HepG2 (cell line): ENCODE results near the gene CREB1. TPM values are rescaled to one million over a fixed set of nuclear protein-coding genes. Genes with fewer than 3 reads are reported as not detected.
A peak's percentile ranks its signal among the peaks of the same experiment; 100 is the strongest.

ENCODE experiments used
- AGO1 ChIP-seq: fragments of 200-400 bp; formaldehyde crosslinking; IDR thresholded peaks from 2 replicates; pipeline ENCODE4 v1.6.1; 2017; ENCODE audit warnings: mild to moderate bottlenecking, low read depth, low read length, moderate library complexity; ENCODE audit not compliant: poor library complexity, severe bottlenecking
- FOXK2 ChIP-seq: fragments of 450-650 bp; IDR thresholded peaks from 2 replicates; pipeline ENCODE4 v1.6.1; 2016
- HHEX ChIP-seq: IDR thresholded peaks from 2 replicates; pipeline ENCODE4 v1.6.1; 2016; ENCODE audit warnings: control low read depth
- HIVEP1 ChIP-seq: sonication (generic); formaldehyde crosslinking; IDR thresholded peaks from 2 replicates; pipeline ENCODE4 v1.4.0; 2020; ENCODE audit warnings: mild to moderate bottlenecking, missing genetic modification reagents
- HMGA1 ChIP-seq: sonication (generic); formaldehyde crosslinking; conservative IDR thresholded peaks from 2 replicates; pipeline ENCODE4 v1.4.0; 2020; ENCODE audit warnings: missing genetic modification reagents
- HNF4A ChIP-seq: sonication (generic); formaldehyde crosslinking; IDR thresholded peaks from 2 replicates; pipeline ENCODE4 v1.4.0; 2020; ENCODE audit warnings: missing genetic modification reagents
- HOXD1 ChIP-seq: sonication (generic); formaldehyde crosslinking; IDR thresholded peaks from 2 replicates; pipeline ENCODE4 v1.5.0; 2020; ENCODE audit warnings: missing genetic modification reagents
- KDM4B ChIP-seq: sonication (generic); formaldehyde crosslinking; IDR thresholded peaks from 2 replicates; pipeline ENCODE4 v1.4.0; 2020; ENCODE audit warnings: missing genetic modification reagents
- KLF6 ChIP-seq: IDR thresholded peaks from 2 replicates; pipeline ENCODE4 v1.8.0; 2016; ENCODE audit warnings: missing biosample characterization, missing genetic modification reagents
- NFKB2 ChIP-seq: sonication (generic); formaldehyde crosslinking; IDR thresholded peaks from 2 replicates; pipeline ENCODE4 v1.4.0; 2020; ENCODE audit warnings: missing genetic modification reagents, borderline replicate concordance
- PRPF4 ChIP-seq: fragments of 200-400 bp; formaldehyde crosslinking; IDR thresholded peaks from 2 replicates; pipeline ENCODE4 v1.6.1; 2016; ENCODE audit warnings: low read length, low read depth; ENCODE audit not compliant: poor library complexity, severe bottlenecking
- SMAD3 ChIP-seq: sonication (generic); formaldehyde crosslinking; IDR thresholded peaks from 2 replicates; pipeline ENCODE4 v1.4.0; 2020; ENCODE audit warnings: missing genetic modification reagents
- TEAD2 ChIP-seq: sonication (generic); formaldehyde crosslinking; IDR thresholded peaks from 2 replicates; pipeline ENCODE4 v1.9.0; 2021; ENCODE audit warnings: missing genetic modification reagents
- ZMAT3 ChIP-seq: sonication (generic); formaldehyde crosslinking; conservative IDR thresholded peaks from 2 replicates; pipeline ENCODE4 v1.7.0; 2021; ENCODE audit warnings: missing genetic modification reagents
- ZMYM4 ChIP-seq: sonication (generic); formaldehyde crosslinking; IDR thresholded peaks from 2 replicates; pipeline ENCODE4 v1.8.1; 2023; ENCODE audit warnings: mild to moderate bottlenecking, missing genetic modification reagents
- ZNF282 ChIP-seq: fragments of 450-650 bp; IDR thresholded peaks from 2 replicates; pipeline ENCODE4 v1.6.1; 2018; ENCODE audit not compliant: partially characterized antibody
- ZNF329 ChIP-seq: sonication (generic); formaldehyde crosslinking; IDR thresholded peaks from 2 replicates; pipeline ENCODE4 v1.9.0; 2021; ENCODE audit warnings: low read depth, mild to moderate bottlenecking, missing genetic modification reagents
- ZNF543 ChIP-seq: sonication (generic); formaldehyde crosslinking; IDR thresholded peaks from 2 replicates; pipeline ENCODE4 v1.4.0; 2020; ENCODE audit warnings: mild to moderate bottlenecking, missing genetic modification reagents
- polyA plus RNA-seq, 8 experiments: library from polyadenylated mRNA; depleted of rRNA in 3 of 8; stranded (reverse) in 7 of 8; unstranded in 1 of 8; fragments of >200 nt; fragmentation: Illumina TruSeq in 4 of 8; extraction: Trizol in 4 of 8; gene quantifications; 2 replicates each; pipeline versions ENCODE4 v1.2.1 to v1.2.3, GENCODE V29; 2011 to 2016; ENCODE audit warnings: low read depth in 4 of 8, missing spikeins in 1 of 8, mixed read lengths in 1 of 8; ENCODE audit not compliant: insufficient read depth in 1 of 8
- total RNA-seq, 5 experiments: library from RNA; depleted of rRNA; stranded (reverse); fragments of >200 nt; fragmentation: Illumina TruSeq; extraction: Trizol; gene quantifications; 2 replicates each; pipeline ENCODE4 v1.2.3, GENCODE V29; 2016; ENCODE audit warnings: low read depth in 1 of 5
- TF ChIP-seq, protein P1 (sequence below): sonication (generic); formaldehyde crosslinking; IDR thresholded peaks from 2 replicates; pipeline ENCODE4 v1.4.0; 2020; ENCODE audit warnings: missing genetic modification reagents
- TF ChIP-seq, protein P2 (sequence below): sonication (generic); formaldehyde crosslinking; IDR thresholded peaks from 2 replicates; pipeline ENCODE4 v1.9.0; 2021; ENCODE audit warnings: missing genetic modification reagents, borderline replicate concordance
- TF ChIP-seq, protein P3 (sequence below), 2 experiments: sonication (generic) in 1 of 2; formaldehyde crosslinking in 1 of 2; IDR thresholded peaks; 2 replicates each; pipeline versions ENCODE4 v1.4.0 to v1.6.1; 2018 to 2020; ENCODE audit warnings: missing genetic modification reagents in 2 of 2, borderline replicate concordance in 1 of 2, low read depth in 1 of 2, mild to moderate bottlenecking in 1 of 2, missing biosample characterization in 1 of 2

CREB1 gene
- total and polyA plus RNA-seq, 2 of the 13 experiments (the other 11 are each of a cell fraction or from before 2014, with no cell fraction given): 51.8 to 51.9 TPM

DNA sequence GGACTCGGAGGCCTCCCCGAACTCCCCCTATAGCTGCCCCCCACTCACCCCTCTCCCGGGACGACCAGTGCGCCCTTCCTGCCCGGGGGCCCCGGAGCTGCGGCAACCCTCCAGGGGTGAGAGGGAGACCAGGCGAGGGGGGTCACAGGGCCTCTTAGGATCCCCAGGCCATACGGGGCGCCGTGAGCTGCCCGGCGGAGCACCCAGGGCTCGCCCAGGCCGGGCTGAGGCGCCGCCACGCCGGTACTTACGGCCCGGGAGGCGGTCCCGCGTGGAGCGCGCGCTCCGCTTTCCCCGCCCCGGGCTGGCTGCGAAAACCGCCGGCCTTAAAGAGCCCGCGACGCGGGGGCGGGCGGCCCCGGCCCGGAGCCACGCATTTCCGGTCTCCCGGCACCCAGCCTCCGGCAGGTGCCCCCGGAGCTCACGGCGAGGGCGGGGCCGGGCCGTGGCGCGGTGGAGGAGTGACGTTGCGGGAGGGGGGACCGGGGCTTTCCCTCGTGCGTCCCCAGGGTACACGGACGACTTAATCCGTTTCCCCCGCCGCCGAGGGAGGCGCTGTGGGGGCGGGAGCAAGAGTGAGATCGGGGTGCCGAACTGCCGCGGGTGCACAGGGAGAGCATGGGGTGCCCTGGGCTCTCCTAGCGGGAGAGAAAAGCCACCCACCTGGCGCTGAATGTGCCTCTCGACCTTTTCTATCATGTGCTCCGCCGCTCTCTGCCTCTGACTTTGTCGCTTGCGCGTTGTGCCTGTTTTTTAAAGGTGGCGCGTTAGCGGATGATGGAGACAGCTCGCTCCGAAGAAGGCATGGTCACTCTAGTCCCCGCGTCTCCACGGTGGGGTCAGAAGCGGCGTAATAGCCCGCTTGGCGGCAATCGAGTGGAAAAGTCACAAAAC, 95.5 kb downstream of the CREB1 start, which contains the start of gene METTL21A (continued):
- TF ChIP-seq, protein P1, sequence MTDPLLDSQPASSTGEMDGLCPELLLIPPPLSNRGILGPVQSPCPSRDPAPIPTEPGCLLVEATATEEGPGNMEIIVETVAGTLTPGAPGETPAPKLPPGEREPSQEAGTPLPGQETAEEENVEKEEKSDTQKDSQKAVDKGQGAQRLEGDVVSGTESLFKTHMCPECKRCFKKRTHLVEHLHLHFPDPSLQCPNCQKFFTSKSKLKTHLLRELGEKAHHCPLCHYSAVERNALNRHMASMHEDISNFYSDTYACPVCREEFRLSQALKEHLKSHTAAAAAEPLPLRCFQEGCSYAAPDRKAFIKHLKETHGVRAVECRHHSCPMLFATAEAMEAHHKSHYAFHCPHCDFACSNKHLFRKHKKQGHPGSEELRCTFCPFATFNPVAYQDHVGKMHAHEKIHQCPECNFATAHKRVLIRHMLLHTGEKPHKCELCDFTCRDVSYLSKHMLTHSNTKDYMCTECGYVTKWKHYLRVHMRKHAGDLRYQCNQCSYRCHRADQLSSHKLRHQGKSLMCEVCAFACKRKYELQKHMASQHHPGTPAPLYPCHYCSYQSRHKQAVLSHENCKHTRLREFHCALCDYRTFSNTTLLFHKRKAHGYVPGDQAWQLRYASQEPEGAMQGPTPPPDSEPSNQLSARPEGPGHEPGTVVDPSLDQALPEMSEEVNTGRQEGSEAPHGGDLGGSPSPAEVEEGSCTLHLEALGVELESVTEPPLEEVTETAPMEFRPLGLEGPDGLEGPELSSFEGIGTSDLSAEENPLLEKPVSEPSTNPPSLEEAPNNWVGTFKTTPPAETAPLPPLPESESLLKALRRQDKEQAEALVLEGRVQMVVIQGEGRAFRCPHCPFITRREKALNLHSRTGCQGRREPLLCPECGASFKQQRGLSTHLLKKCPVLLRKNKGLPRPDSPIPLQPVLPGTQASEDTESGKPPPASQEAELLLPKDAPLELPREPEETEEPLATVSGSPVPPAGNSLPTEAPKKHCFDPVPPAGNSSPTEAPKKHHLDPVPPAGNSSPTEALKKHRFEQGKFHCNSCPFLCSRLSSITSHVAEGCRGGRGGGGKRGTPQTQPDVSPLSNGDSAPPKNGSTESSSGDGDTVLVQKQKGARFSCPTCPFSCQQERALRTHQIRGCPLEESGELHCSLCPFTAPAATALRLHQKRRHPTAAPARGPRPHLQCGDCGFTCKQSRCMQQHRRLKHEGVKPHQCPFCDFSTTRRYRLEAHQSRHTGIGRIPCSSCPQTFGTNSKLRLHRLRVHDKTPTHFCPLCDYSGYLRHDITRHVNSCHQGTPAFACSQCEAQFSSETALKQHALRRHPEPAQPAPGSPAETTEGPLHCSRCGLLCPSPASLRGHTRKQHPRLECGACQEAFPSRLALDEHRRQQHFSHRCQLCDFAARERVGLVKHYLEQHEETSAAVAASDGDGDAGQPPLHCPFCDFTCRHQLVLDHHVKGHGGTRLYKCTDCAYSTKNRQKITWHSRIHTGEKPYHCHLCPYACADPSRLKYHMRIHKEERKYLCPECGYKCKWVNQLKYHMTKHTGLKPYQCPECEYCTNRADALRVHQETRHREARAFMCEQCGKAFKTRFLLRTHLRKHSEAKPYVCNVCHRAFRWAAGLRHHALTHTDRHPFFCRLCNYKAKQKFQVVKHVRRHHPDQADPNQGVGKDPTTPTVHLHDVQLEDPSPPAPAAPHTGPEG: peak; percentile 77
- TF ChIP-seq ZNF282 (no peak), ZMAT3 (CRISPR knock-in tag) (peak; percentile 70; the same call in 1 of the 2 replicates), HNF4A (CRISPR knock-in tag) (peak; percentile 40), SMAD3 (peak; percentile 90), ZNF329 (CRISPR knock-in tag) (peak; percentile 87; the same call in 1 of the 2 replicates), ZMYM4 (peak; percentile 79), KLF6 (peak; percentile 90), KDM4B (CRISPR knock-in tag) (peak; percentile 87; the same call in 1 of the 2 replicates), HIVEP1 (CRISPR knock-in tag) (peak; percentile 99), AGO1 (peak; percentile 66), HMGA1 (CRISPR knock-in tag) (no peak), HHEX (CRISPR knock-in tag) (no peak), HOXD1 (CRISPR knock-in tag) (peak; percentile 90), ZNF543 (CRISPR knock-in tag) (0 out of 2 replicates have a peak, but pooled peaks have one; percentile 71), NFKB2 (CRISPR knock-in tag) (peak; percentile 94), PRPF4 (no peak), FOXK2 (no peak), TEAD2 (CRISPR knock-in tag) (peak; percentile 67; the same call in 1 of the 2 replicates)
- TF ChIP-seq, protein P2, sequence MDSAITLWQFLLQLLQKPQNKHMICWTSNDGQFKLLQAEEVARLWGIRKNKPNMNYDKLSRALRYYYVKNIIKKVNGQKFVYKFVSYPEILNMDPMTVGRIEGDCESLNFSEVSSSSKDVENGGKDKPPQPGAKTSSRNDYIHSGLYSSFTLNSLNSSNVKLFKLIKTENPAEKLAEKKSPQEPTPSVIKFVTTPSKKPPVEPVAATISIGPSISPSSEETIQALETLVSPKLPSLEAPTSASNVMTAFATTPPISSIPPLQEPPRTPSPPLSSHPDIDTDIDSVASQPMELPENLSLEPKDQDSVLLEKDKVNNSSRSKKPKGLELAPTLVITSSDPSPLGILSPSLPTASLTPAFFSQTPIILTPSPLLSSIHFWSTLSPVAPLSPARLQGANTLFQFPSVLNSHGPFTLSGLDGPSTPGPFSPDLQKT (CRISPR knock-in tag): peak; percentile 93
- TF ChIP-seq, protein P3, sequence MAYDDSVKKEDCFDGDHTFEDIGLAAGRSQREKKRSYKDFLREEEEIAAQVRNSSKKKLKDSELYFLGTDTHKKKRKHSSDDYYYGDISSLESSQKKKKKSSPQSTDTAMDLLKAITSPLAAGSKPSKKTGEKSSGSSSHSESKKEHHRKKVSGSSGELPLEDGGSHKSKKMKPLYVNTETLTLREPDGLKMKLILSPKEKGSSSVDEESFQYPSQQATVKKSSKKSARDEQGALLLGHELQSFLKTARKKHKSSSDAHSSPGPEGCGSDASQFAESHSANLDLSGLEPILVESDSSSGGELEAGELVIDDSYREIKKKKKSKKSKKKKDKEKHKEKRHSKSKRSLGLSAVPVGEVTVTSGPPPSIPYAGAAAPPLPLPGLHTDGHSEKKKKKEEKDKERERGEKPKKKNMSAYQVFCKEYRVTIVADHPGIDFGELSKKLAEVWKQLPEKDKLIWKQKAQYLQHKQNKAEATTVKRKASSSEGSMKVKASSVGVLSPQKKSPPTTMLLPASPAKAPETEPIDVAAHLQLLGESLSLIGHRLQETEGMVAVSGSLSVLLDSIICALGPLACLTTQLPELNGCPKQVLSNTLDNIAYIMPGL (CRISPR knock-in tag; IDR thresholded peaks at IDR 0.05; ENCODE audit: borderline replicate concordance in 1 of 2, low read depth in 1 of 2): peak; percentile 94 to 98; a peak in 3 of 4 replicates
